ENCODE results near the gene UST. TPM values are rescaled to one million over a fixed set of nuclear protein-coding genes. Genes with fewer than 3 reads are reported as not detected.

The UST gene
- total RNA-seq, 2 experiments from 2014 or later = 1.2 to 1.5 TPM

- Mint-ChIP-seq H3K27me3 (no peaks in the 10 kb centered on the region), H3K27ac (no peak overlapping the region), H3K36me3 (ENCODE audit: low read depth) (no peaks in the 10 kb centered on the region), H3K4me1 (ENCODE audit: low read depth) (peaks cover 7% of the 10 kb centered on the region), H3K4me3 (no peak overlapping the region), H3K9me3 (peaks cover 6% of the 10 kb centered on the region)
- DNase-seq (no peak), ATAC-seq (no peak)
- ChIA-PET CTCF (interaction anchor here (0.6 kb wide), 1 partner anchor 951 kb away, joined by 3 read pairs; no protein-coding TSS in a partner anchor), POLR2A (no interaction called here)
- no peak for TF ChIP-seq CTCF (IDR thresholded peaks at IDR 0.05)
- intact Hi-C loops (cut with micrococcal nuclease) = no loop called here
Measured at GRCh38 chr6:148709577-148709976, 37.3 kb upstream of the UST start.

- H3K4me1 Mint-ChIP-seq (ENCODE audit: low read depth) = peaks cover 7% of the 10 kb centered on the region
- no peak overlapping the region for H3K27ac Mint-ChIP-seq
- no peaks in the 10 kb centered on the region for H3K36me3 Mint-ChIP-seq (ENCODE audit: low read depth)
- POLR2A ChIA-PET = interaction anchor here (0.6 to 0.7 kb wide), 2 partner anchors 46 to 217 kb away, joined by 3 read pairs; no protein-coding TSS in a partner anchor
- H3K27me3 Mint-ChIP-seq = no peaks in the 10 kb centered on the region
- no peak for TF ChIP-seq CTCF (IDR thresholded peaks at IDR 0.05)
- intact Hi-C loops (cut with micrococcal nuclease) = no loop called here
- ATAC-seq (peak; percentile 30), DNase-seq (no peak)
- CTCF ChIA-PET = no interaction called here
- no peak overlapping the region for H3K4me3 Mint-ChIP-seq
- peaks cover 6% of the 10 kb centered on the region for H3K9me3 Mint-ChIP-seq
Measured at GRCh38 chr6:148711833-148712654, 34.8 kb upstream of the UST start.

DNA sequence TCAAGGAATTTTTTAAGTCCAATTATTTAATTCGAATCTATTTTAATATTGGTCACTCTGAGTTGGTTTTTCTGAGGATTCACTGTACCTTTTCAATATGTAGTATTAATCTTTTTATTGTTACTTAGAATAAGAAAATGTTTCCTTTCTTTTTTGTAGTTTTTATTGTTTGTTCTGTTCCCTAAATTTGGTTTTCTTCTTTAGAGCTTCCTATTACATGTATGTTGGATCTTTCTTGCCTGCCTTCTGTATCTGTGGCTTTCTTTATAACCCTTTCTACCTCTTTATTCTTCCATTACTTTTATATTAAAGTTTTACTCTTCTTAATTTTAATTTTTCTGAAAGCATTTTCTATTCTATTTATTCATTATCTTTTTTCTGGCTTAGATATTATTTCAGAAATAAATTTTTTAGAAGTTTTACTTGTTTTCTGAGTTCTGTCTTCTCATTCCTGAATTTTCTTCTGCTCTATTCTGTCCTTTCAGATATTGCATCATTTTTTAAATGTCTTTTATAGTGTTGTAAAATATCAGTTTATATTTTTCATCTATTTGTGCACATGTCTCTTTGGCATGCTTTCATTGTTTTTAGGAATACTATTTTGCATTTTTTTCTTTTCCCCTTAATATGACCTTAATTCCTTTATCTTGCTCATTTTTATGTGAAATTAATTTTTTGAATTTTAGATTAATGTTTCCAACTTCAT is 33.6 kb upstream of the UST start:
- Mint-ChIP-seq H3K36me3 (ENCODE audit: low read depth) (no peaks in the 10 kb centered on the region), H3K27me3 (no peaks in the 10 kb centered on the region), H3K4me1 (ENCODE audit: low read depth) (peaks cover 7% of the 10 kb centered on the region), H3K4me3 (no peak overlapping the region), H3K9me3 (peaks cover 6% of the 10 kb centered on the region), H3K27ac (no peak overlapping the region)
- ChIA-PET CTCF (no interaction called here), POLR2A (no interaction called here)
- intact Hi-C loops (cut with micrococcal nuclease) = no loop called here
- ATAC-seq (no peak), DNase-seq (no peak)
- no peak for TF ChIP-seq CTCF (IDR thresholded peaks at IDR 0.05)

GRCh38 chr6:148713921-148714320 is 32.9 kb upstream of the UST start:
- Mint-ChIP-seq H3K27me3 (no peaks in the 10 kb centered on the region), H3K4me3 (no peak overlapping the region), H3K36me3 (ENCODE audit: low read depth) (no peaks in the 10 kb centered on the region), H3K4me1 (ENCODE audit: low read depth) (peaks cover 7% of the 10 kb centered on the region), H3K27ac (no peak overlapping the region), H3K9me3 (peaks cover 6% of the 10 kb centered on the region)
- ChIA-PET CTCF (no interaction called here), POLR2A (no interaction called here)
- no peak for TF ChIP-seq CTCF (IDR thresholded peaks at IDR 0.05)
- intact Hi-C loops (cut with micrococcal nuclease) = no loop called here
- DNase-seq (no peak), ATAC-seq (no peak)

DNA sequence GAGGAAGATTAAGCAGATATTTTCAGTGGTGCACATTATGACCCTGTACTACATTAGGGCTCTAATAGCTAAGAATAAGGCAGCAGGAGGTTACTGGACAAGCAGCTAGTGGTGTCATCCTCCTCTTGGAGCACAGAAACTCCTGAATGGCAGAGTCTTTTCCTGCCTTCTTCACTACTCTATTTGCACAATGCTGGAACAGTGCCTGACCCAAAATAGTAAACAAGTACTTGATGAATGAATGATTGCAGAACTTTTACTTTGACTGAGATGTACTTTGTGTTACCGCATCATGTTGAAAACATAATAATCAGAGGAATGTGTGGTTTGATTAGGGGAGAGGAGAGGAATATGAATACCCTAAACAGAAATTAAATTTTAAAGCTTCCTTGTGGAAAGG is 30.0 kb upstream of the UST start:
- no peak overlapping the region for H3K4me3 Mint-ChIP-seq
- ChIA-PET CTCF (interaction anchor here (0.6 kb wide), 1 partner anchor 161 kb away, joined by 3 read pairs; no protein-coding TSS in a partner anchor), POLR2A (interaction anchor here (0.5 kb wide), 1 partner anchor 177 kb away, joined by 3 read pairs; no protein-coding TSS in a partner anchor)
- ATAC-seq = no peak
- peaks cover 4% of the 10 kb centered on the region for H3K4me1 Mint-ChIP-seq (ENCODE audit: low read depth)
- H3K9me3 Mint-ChIP-seq = peaks cover 6% of the 10 kb centered on the region
- intact Hi-C loops (cut with micrococcal nuclease) = no loop called here
- H3K36me3 Mint-ChIP-seq (ENCODE audit: low read depth) = no peaks in the 10 kb centered on the region
- no peak overlapping the region for H3K27ac Mint-ChIP-seq
- TF ChIP-seq CTCF (IDR thresholded peaks at IDR 0.05) = no peak
- H3K27me3 Mint-ChIP-seq = peaks cover 6% of the 10 kb centered on the region
- DNase-seq = no peak

All from activated CD8-positive, alpha-beta T cell treated with anti-CD3 and anti-CD28 coated beads for 36 hours (primary cell).